GM12873 (cell line): ENCODE results near the gene TRPV6.

ENCODE experiments used
- TF ChIP-seq, protein P1 (sequence below): IDR thresholded peaks from 2 replicates; pipeline ENCODE4 v1.5.1; 2012; ENCODE audit warnings: low read depth, mild to moderate bottlenecking, moderate library complexity, low read length, control low read depth; ENCODE audit not compliant: insufficient read depth; ENCODE audit errors: missing control alignments

TRPV6 gene

DNA sequence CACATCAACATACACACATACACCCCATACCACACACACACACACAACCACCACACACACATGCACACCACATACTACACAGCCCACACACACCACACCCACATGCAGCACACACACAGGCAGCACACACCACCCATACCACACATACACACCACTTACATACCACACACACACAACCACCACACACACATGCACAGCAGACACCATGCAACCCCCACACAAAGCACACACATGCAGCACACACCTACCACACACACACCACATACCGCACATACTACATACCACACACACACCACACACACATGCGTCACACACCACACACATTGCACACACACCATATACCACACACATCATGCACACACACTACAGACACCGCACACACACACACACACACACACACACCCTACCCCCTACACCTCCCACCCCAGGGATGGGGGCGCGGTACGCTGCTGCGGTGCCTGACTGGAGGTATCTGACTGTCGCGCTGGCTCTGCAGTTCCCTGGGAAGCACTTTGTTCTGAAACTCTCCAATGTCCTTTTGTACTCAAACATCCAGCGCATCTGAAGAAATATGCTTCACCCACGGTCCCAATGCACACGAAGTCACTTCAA, 5.4 kb upstream of the TRPV6 start:
- TF ChIP-seq, protein P1, sequence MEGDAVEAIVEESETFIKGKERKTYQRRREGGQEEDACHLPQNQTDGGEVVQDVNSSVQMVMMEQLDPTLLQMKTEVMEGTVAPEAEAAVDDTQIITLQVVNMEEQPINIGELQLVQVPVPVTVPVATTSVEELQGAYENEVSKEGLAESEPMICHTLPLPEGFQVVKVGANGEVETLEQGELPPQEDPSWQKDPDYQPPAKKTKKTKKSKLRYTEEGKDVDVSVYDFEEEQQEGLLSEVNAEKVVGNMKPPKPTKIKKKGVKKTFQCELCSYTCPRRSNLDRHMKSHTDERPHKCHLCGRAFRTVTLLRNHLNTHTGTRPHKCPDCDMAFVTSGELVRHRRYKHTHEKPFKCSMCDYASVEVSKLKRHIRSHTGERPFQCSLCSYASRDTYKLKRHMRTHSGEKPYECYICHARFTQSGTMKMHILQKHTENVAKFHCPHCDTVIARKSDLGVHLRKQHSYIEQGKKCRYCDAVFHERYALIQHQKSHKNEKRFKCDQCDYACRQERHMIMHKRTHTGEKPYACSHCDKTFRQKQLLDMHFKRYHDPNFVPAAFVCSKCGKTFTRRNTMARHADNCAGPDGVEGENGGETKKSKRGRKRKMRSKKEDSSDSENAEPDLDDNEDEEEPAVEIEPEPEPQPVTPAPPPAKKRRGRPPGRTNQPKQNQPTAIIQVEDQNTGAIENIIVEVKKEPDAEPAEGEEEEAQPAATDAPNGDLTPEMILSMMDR, result no peak

DNA sequence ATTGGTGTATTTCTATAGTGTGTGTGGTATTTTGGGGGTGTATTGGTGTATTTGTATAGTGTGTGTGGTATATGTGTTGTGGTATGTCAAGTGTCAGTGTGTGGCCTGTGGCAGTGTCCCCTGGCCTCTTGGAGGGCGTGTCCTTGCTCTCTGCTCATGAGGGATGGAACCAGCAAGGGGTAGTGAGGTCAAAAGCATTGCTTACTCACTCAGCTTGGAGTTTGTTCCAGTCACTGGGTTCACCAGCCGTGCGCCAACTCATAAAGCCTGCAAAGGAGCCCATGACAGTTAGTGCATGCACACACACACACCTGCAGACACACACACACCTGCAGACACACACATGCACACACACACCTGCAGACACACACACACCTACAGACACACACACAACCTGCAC, 4.3 kb upstream of the TRPV6 start:
- TF ChIP-seq, protein P1, result no peak

DNA sequence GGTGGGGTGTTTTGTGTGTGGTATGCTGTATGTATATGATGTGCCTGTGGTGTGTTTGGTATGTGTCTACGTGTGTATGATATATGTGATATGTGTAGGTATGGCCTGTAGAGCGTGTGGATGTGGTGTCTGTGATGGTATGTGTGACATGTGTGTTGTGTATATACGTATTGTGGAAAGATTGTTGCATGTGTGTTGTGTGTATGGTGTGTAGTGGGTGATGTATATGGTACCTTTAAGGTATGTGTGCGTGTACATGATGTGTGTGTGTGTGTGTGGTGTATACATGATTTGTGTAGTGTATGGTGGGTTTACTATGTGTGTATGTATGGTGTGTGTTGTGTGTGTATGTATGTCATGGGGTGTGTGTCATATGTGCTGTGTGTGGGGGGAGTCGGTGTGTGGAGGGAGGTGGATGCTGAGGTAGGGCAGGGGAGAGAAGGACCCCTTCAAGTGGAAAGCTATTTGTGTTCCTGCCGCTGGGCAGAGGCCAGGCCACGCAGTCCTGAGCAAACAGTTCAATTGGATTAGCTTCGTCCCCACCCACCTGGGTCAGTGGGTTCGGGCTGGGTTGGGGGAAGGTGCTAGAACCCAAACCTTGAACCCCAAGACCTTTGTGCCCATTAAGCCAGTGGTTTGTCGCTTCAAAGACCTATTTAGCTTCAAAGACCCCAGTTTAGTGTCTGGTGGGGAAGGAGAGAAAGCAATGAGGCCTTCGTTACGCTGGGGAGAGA, 1.9 kb upstream of the TRPV6 start:
- TF ChIP-seq, protein P1, result no peak

DNA sequence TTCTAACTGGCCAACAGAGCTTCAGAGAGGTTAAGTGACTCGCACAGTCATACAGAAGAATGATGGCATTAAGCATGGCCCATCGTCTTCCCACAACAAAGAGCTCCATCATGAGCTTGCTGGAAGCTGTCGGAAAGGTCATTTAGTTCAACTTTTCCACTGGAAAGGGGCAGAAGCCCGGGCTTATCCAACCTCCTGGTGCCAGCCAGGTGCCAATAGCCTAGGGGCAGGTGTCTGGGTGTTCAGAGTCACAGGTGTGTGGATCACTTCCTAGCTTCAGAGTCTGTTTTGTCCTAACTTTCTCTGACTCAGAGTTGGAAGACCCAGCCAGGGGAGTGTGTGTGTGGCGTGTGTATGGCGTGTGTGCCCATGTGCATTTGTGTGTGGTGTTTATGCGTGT, 1.3 kb upstream of the TRPV6 start:
- TF ChIP-seq, protein P1, result no peak

DNA sequence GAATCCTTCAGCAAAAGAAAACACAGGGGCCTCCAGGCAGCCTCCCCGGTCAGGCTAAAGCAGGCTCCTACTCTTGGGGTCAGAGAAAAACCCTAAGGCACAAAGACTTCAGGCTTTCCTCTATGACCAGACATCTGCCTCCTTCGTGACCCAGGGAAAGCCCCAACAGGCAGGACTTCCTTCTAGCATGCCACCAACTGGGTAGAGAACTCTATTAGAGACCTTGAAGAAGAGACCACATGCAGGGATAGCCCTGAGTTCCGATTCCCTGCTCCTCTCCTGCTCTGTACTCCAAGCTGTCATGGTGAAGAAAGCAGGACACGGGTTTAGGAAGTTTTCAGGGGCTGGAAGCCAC, 1.3 kb downstream of the TRPV6 start:
- TF ChIP-seq, protein P1, result no peak

DNA sequence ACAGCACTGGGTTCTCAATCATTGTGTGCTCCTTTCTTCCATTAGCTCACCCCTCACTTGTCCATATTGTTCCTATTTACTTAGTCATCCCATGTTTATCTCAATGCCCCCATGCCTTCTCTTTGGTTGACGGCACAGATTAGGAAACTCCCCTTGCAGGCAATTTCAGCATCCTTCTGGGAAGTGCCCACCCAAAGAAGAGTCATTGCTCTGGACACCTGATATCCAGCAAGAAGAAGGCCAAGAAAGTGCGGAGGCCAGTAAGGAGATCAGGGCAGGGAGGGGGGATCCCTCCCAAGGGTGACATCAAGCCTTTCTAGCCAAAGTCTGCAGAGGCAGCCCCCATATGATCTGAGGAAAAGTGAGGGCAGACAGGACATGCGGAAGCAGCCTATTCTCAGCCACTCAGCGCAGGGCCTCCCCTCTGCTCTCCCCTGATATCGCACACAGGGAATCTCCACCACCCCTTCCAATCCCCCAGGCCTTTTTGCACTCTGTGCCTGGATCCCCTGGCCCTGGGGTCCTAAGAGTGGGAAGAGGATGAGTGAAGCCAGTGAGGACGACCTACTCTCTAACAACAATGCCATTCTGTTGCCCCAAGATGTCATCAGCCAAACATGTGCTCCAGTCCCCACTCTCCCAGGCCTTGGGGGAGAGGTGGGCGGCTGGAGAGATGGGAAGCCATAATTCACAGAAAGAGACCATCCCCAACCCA, 1.8 kb downstream of the TRPV6 start:
- TF ChIP-seq, protein P1, result no peak

DNA sequence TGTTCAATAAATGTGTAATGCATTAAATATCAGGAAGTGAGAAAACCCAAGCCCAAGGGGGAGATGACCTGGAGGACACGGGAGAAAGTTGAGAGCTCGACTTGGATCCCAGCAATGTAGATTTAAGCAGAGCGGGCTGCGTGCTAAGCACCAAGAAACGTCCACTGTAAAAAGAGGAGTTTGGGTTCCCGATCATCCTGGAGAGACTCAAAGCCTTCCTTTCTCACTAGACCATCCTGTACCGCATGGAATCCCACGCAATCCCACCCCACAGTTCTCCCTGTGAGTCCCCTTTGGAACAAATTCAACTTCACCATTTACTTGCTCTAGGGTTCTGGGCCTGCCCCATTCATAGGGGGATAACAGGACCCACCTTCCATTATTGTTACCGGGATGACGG, 2.4 kb downstream of the TRPV6 start:
- TF ChIP-seq, protein P1, result no peak
